IgD-negative memory B cell (primary cell): Measurements from ENCODE around the gene SPATA31C2. TPM values are rescaled to one million over a fixed set of nuclear protein-coding genes. Genes with fewer than 3 reads are reported as not detected.
A peak's percentile ranks its signal among the peaks of the same experiment; 100 is the strongest.
"Not testable (repeated sequence)": the region's sequence is repeated elsewhere in the genome, so short reads cannot be mapped to it uniquely, and the experiment has no call there.

Experiments
- H3K27ac Mint-ChIP-seq, 3 donors: one replicate each; pipeline ENCODE4 v1.8.0; 2020 to 2022; ENCODE audit warnings: mild to moderate bottlenecking in 3 of 3, mixed read lengths in 3 of 3, moderate library complexity in 1 of 3
- H3K27me3 Mint-ChIP-seq: one replicate; pipeline ENCODE4 v1.8.0; 2021; ENCODE audit warnings: mixed read lengths
- H3K36me3 Mint-ChIP-seq: one replicate; pipeline ENCODE4 v1.8.0; 2020; ENCODE audit warnings: mild to moderate bottlenecking, mixed read lengths
- H3K4me1 Mint-ChIP-seq, 3 donors: one replicate each; pipeline ENCODE4 v1.8.0; 2020 to 2022; ENCODE audit warnings: mixed read lengths in 3 of 3, mild to moderate bottlenecking in 1 of 3
- H3K4me3 Mint-ChIP-seq, 4 donors: one replicate each; pipeline ENCODE4 v1.8.0; 2020 to 2022; ENCODE audit warnings: mild to moderate bottlenecking in 4 of 4, mixed read lengths in 4 of 4, moderate library complexity in 3 of 4
- H3K9me3 Mint-ChIP-seq, 3 donors: one replicate each; pipeline ENCODE4 v1.8.0; 2020 to 2021; ENCODE audit warnings: mixed read lengths in 3 of 3, mild to moderate bottlenecking in 1 of 3
- polyA plus RNA-seq: library from polyadenylated mRNA; unstranded; fragments of 300-500 nt; fragmentation: Illumina TruSeq; gene quantifications from one replicate; pipeline ENCODE4 v1.2.3, GENCODE V29; 2021

SPATA31C2 gene
- polyA plus RNA-seq, 1 donor from 2014 or later, result not detected

DNA sequence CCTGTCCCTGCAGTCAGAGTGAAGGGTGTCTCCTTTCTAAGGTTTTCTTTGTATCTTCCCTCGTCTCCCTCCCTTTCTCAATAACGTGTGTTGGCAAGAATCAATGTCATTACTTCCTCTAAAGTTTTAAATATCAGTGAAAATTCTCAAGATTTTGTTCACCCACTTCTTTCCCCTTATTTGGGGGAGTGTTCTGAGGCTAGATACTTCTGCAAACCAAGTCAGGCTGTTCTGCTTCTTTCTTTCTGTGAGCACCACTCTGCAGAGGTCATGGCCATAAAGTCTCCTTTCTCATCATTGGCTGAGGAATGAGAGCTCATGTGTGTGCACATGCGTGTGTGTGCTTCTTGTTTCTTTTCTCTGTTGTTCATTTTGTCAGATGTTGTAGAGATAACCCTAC lies 26.6 kb upstream of the SPATA31C2 start:
- H3K4me1 Mint-ChIP-seq, result no peaks in the 10 kb centered on the region
- no peak overlapping the region for H3K27ac Mint-ChIP-seq
- peaks cover 3% of the 10 kb centered on the region for H3K36me3 Mint-ChIP-seq
- H3K27me3 Mint-ChIP-seq, result peaks cover 2% of the 10 kb centered on the region
- no peak overlapping the region for H3K4me3 Mint-ChIP-seq
- H3K9me3 Mint-ChIP-seq, result peaks cover 4 to 7% (median 5%) of the 10 kb centered on the region in 3 donors

DNA sequence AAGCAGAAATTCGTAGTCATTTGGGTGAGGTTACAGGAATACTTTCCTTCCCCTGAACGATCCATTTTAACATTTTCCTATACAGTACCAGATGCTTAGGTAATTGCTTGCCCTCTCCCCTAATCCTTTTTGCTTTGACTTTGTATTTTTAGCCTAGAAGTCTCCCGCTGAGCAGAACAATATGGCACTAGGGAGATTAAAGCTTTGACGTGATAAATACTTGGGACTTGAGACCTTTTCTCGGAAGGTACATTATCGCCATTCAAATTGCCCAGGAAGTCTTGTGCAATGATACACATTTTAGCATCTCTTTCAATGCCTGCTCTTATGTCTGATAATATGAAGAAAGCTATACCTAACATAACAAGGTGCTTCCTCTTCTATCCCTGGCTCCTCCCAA lies 22.9 kb upstream of the SPATA31C2 start:
- Mint-ChIP-seq H3K36me3 (peaks cover 3% of the 10 kb centered on the region), H3K4me3 (no peak overlapping the region), H3K4me1 (no peaks in the 10 kb centered on the region), H3K9me3 (peaks cover 2 to 6% (median 4%) of the 10 kb centered on the region in 3 donors), H3K27ac (no peak overlapping the region), H3K27me3 (peaks cover 2% of the 10 kb centered on the region)

DNA sequence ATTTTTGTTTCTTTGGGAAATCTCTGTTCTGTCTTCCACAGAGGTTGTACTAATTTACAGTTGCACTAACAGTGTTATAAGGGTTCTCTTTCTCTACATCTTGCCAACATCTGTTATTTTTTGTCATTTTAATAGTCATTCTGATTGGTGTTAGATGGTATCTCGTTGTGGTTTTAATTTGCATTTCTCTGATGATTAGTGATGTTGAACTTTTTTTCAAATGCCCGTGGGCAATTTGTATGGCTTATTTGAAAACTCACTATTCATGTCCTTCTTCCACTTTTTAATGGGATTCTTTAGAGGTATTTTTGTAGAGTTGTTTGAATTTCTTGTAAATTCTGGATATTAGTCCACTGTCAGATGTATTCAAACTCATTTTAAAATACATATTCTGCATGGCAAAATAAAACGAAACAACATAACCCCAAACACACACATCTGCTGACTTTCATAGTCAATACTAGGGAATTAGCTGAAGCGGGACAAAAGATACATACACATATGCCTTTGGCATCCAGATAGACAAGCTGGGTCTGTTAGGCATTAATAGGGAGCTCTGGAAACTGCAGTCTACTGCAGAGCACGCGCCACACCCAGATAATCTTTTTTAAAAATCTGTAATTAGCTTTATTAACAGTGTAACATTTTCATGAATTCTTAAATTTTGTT lies 5.8 kb upstream of the SPATA31C2 start:
- Mint-ChIP-seq H3K27me3 (no peaks in the 10 kb centered on the region), H3K4me3 (no peak overlapping the region), H3K27ac (no peak overlapping the region), H3K36me3 (peaks cover 3% of the 10 kb centered on the region), H3K9me3 (peaks cover 0 to 6% (median 6%) of the 10 kb centered on the region in 3 donors), H3K4me1 (peaks cover 0 to 2% (median 0%) of the 10 kb centered on the region in 3 donors)

DNA sequence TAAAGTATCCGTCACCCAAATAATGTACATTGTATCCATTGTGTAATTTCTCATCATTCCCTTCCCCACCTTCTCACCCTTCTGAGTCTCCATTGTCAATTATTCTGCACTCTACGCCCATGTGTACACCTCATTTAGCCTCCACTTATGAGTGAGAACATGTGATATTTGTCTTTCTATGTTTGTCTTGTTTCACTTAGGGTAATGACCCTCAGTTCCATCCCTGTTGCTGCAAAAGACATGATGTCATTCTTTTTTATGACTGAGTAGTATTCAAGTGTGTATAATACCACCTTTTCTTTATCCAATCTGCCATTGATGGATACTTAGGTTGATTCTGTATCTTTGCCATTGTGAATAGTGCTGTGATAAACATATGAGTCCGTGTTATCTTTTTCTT lies 4.9 kb upstream of the SPATA31C2 start:
- Mint-ChIP-seq H3K4me3 (no peak overlapping the region), H3K36me3 (peaks cover 3% of the 10 kb centered on the region), H3K9me3 (peaks cover 0 to 6% (median 6%) of the 10 kb centered on the region in 3 donors), H3K27ac (no peak overlapping the region), H3K4me1 (peaks cover 0 to 2% (median 0%) of the 10 kb centered on the region in 3 donors), H3K27me3 (no peaks in the 10 kb centered on the region)

DNA sequence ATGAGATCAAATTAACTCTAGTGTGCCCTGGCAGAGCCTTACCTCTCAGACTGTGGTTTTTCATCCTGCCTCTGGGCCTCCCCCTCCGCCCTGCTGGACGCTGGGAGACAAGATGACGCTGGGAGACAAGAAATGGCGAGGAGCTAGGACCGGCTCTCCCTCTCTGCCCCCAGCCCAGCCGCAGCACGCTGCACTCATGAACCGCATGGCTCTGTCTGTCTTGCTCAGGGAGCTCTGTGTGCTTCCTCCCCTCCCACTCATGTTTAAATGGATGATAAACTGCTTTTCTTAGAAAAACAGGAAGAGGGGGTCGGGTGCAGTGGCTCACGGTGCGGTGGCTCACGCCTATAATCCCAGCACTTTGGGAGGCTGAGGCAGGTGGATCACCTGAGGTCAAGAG lies 4.7 kb downstream of the SPATA31C2 start:
- H3K4me1 Mint-ChIP-seq, H3K9me3 Mint-ChIP-seq, H3K27me3 Mint-ChIP-seq, H3K27ac Mint-ChIP-seq, H3K36me3 Mint-ChIP-seq, H3K4me3 Mint-ChIP-seq: not testable (repeated sequence)

DNA sequence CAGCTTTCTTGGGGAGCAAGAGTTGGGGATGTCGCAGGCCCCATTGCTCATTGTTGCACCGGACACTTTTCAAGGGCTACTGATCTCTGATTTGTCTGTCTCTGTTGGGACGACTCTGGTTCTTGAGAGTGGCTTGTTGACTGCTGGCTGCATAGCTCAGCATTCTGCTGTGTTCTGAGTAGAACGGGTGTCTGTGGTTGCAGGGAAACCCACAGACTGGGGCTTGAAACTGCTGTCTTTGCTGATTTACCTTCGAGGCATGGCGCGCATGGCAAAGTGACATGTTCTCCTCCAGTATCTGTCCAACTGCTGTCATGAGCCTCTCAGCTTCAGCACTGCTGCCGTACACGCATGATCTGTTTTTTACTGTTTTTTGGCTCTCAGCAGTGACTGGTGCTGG lies 8.7 kb downstream of the SPATA31C2 start:
- not testable (repeated sequence) for H3K27me3 Mint-ChIP-seq, H3K9me3 Mint-ChIP-seq, H3K27ac Mint-ChIP-seq, H3K4me3 Mint-ChIP-seq, H3K4me1 Mint-ChIP-seq, H3K36me3 Mint-ChIP-seq

DNA sequence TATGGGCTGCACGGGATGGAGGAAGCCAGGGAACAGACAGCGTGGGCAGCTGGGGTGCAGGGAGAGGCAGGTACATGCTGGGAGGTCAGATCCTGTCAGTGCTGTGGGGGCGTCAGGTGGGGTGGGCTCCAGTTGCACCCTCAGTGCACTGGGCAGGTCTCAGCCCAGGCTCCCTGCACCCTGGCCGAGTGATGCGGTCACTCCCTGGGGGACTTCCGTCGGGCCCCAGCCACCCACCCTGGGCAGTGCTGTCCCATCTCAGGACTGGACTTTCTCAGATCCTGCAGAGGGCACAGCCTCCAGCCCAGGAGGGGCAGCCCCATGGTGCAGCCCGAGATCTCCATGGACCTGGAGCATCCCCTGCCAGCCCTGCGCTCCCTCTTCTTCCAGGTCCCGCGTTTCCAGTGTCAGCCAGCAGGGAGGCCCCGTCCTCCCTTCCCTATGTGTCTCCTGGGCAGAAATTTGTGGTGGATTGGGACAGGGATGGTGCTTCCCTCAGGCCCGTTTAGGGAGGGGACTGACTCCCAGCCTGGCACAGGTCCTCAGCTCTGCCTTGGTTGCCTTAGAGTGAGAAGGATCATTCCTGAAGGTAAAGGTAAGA lies 10.5 kb downstream of the SPATA31C2 start:
- not testable (repeated sequence) for H3K4me1 Mint-ChIP-seq, H3K36me3 Mint-ChIP-seq, H3K27me3 Mint-ChIP-seq, H3K27ac Mint-ChIP-seq, H3K9me3 Mint-ChIP-seq, H3K4me3 Mint-ChIP-seq

DNA sequence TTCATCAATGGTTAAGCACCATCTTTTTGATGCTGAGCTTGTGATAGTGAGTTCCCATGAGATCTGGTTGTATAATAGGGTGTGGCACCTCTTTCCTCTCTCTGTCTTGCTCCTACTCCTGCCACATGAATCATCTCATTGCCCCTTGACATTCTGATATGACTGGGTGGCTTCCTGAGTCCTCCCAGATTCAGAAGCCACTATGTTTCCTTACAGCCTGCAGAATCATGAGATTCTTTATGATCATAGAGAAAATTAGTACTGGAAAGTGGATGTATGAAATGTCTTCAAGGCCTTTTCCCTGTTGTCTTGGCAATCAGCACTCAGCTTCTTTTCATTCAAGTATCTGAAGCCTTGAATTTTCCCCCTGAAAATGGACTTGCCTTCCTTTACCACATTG lies 14.9 kb downstream of the SPATA31C2 start:
- not testable (repeated sequence) for H3K4me1 Mint-ChIP-seq, H3K27me3 Mint-ChIP-seq, H3K4me3 Mint-ChIP-seq, H3K27ac Mint-ChIP-seq, H3K36me3 Mint-ChIP-seq, H3K9me3 Mint-ChIP-seq

DNA sequence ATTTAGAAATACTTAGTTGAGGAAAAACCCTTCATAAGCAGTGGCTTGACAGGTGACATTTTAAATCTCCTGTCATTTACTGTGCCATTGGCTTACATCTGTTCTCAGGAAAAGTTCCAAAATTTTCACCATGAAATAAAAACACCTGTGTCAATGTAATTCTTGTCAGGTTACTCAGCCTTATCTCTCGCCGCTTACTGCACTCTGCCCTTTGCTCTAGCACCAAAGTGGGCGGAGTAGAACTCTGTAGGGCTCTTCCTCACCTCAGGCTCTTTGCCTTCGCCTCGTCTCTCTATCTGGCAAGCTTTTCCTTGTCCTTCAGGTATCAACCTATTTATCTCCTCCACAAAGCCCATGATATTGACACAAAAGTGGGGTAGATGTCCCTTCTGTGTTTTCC lies 20.2 kb downstream of the SPATA31C2 start:
- not testable (repeated sequence) for H3K9me3 Mint-ChIP-seq, H3K27ac Mint-ChIP-seq, H3K27me3 Mint-ChIP-seq, H3K4me1 Mint-ChIP-seq, H3K36me3 Mint-ChIP-seq, H3K4me3 Mint-ChIP-seq

DNA sequence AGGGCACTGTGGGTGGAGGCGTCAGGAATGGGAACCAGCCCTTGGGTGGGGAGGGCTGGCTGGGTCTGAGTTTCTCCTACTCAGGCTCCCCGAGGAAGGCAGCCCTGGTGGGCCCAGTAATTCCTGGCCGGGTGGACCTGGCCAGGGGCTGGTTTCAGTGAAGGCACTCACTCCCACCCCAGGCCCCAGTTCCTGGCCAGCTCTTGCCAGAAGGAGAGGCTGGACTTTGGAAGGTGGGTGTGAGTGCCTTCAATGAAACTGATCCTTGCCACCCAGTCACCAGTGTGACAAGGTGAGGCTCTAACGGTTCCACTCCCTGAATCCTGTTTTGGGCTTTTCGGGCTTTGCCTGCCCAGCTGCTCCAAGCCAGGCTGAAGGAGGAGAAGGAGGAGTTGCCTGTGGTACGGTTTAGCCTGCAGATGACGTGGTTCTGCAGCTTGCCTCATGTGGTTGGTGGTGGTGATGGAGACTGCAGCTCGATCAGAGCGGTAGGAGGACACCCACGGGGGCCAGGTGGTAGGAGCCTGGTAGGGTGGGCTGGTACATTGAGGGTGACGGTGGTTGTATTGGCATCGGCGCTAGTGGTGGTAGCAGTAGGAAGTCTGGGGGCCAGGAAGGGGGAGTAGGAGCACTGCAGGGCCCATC lies 23.2 kb downstream of the SPATA31C2 start:
- not testable (repeated sequence) for H3K36me3 Mint-ChIP-seq, H3K9me3 Mint-ChIP-seq, H3K27ac Mint-ChIP-seq, H3K4me3 Mint-ChIP-seq, H3K27me3 Mint-ChIP-seq, H3K4me1 Mint-ChIP-seq

DNA sequence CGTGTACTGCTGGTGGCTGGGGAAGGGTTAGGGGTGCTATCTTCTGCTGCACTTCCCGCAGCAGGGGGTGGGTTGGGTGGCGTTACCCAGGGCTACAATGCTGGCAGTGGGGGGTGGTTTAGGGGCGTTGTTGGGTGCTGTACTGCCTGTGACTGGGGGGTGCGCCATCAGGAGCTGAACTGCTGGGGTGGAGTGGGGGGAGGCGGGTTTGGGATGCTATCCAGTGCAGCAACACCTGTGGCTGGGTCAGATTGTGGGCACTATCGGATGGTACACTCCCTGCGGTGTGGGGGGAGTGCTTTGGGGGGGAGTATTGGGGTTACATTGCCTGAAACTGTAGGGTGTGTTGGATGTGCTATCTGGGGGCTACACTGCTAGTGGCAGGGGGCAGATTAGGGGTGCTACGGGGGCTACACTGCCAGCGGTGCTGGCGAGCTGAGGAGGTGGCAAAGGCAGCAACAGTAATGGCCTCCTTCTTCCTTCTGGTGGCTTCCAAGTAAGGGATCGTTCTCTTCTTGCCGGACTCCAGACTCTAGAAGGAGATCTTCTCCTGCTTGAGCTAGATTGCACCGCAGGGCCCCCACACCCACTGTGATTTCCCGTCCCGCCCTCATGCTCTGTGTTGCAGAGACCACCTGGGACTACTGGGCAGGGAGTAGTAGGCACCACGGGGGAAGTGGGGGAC lies 23.9 kb downstream of the SPATA31C2 start:
- not testable (repeated sequence) for H3K4me1 Mint-ChIP-seq, H3K27me3 Mint-ChIP-seq, H3K4me3 Mint-ChIP-seq, H3K36me3 Mint-ChIP-seq, H3K27ac Mint-ChIP-seq, H3K9me3 Mint-ChIP-seq

DNA sequence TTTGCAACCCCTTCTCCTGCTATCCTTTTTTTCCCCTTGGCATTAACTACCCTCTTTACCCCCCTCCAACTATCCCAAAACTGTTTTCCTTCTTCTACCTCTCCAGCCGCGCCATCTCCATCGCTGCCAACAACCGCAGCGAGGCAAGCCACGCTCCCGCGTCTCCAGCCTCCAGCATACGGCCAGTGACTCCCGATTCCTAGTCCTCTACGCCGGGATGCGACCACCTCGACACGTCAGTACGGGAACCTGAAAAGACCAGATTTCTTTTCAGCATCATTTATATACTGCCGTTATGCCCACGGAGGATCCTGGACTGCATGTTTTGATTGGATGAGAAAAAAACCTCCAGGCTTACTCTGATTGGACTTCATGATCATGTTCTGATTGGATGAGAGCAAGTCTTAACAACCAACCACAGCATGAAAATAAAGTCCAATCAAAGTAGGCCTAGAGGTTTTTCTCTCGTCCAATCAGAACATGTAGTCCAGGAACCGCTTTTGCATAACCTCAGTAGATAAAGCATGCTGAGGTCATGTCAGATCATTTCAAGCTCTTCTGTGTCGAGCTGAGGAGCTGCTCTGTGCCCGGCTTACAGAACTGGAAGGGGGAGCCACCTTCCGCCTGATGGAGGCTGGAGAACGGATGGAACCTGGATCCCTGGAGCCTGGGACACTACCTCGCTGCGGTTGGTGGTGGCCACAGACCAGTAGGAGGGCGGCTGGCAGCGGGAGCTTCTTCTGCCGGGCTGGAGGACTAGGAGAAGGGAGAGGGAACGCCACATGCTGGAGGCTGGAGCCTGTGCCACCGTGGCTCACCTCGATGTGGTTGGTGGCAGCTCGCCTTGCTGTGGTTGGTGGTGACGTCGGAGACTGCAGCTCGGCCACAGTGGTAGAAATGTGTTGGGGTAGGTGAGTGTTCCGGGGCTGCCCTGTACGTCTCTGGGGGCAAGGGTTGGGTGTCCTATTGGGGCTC lies 24.8 kb downstream of the SPATA31C2 start:
- not testable (repeated sequence) for H3K27me3 Mint-ChIP-seq

DNA sequence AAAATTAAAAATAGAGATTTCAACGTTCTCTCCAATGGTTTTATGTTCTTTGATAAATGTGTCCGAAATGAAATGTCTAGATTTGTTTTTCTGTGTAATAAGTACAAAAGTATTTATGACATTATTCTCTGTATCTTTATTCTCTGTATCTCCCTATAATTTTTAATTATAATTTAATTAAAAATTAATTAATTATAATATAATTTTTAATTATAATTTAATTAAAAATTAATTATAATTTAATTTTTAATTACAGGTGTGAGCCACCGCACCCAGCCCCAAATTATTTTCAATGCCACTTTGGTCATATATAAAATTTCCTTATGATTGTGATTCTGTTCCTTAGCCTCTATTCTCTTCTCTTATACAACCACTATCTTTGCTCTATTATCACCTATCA lies 28.2 kb downstream of the SPATA31C2 start:
- Mint-ChIP-seq H3K27ac (no peak overlapping the region), H3K4me3 (no peak overlapping the region), H3K27me3 (no peaks in the 10 kb centered on the region), H3K4me1 (no peaks in the 10 kb centered on the region), H3K36me3 (no peaks in the 10 kb centered on the region), H3K9me3 (peaks cover 0 to 4% (median 2%) of the 10 kb centered on the region in 3 donors)

More for the DNA sequence above, 24.8 kb downstream of the SPATA31C2 start:
- H3K4me1 Mint-ChIP-seq, H3K36me3 Mint-ChIP-seq, H3K9me3 Mint-ChIP-seq, H3K27ac Mint-ChIP-seq, H3K4me3 Mint-ChIP-seq: not testable (repeated sequence)

DNA sequence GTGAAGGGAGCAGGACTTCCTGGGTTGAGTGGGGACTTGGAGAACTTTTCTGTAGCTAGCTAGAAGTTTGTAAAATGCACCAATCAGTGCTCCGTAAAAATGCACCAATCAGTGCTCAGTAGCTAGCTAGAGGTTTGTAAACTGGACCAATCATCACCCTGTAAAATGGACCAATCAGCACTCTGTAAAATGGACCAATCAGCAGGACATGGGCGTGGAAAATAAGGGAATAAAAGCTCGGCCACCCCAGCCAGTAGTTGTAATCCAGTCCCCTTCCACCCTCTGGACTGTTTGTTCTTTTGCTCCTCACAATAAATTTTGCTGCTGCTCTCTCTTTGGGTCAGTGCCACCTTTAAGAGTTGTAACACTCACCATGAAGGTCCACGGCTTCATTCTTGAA lies 29.5 kb downstream of the SPATA31C2 start:
- H3K27me3 Mint-ChIP-seq, result peaks cover 2% of the 10 kb centered on the region
- H3K27ac Mint-ChIP-seq, result peak overlapping the region in 1 of 3 donors; percentile 8
- no peak overlapping the region for H3K4me3 Mint-ChIP-seq
- H3K9me3 Mint-ChIP-seq, result peaks cover 0 to 4% (median 2%) of the 10 kb centered on the region in 3 donors
- H3K4me1 Mint-ChIP-seq, result no peaks in the 10 kb centered on the region
- H3K36me3 Mint-ChIP-seq, result no peaks in the 10 kb centered on the region

DNA sequence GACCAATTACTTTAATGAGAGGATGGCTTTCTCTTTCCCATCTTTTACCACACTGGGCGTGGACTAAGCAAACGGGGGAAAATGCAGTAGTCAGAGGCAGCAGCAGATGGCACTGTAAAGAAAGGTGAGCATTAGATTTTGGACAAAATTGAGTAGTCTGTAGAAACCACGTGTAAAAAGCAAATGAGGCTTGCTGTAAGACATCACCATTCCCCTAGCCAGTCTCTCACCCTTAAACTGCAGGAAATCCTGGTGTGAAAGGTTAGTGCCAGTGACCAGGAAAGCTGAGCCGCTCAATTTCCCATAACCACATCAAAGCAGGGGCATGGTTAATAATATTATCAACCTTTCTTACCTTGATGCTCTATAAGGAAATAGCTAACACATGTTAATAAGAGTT lies 31.8 kb downstream of the SPATA31C2 start:
- Mint-ChIP-seq H3K27ac (no peak overlapping the region), H3K9me3 (peaks cover 0 to 4% (median 0%) of the 10 kb centered on the region in 3 donors), H3K4me3 (no peak overlapping the region), H3K36me3 (no peaks in the 10 kb centered on the region), H3K27me3 (peaks cover 2% of the 10 kb centered on the region), H3K4me1 (no peaks in the 10 kb centered on the region)
